ENCODE results near the gene KCTD15. TPM values are rescaled to one million over a fixed set of nuclear protein-coding genes. Genes with fewer than 3 reads are reported as not detected.

The KCTD15 gene
- total and polyA plus RNA-seq, 2 of the 4 experiments (the other 2 are of a cell fraction) = 16.3 to 19.6 TPM

DNA sequence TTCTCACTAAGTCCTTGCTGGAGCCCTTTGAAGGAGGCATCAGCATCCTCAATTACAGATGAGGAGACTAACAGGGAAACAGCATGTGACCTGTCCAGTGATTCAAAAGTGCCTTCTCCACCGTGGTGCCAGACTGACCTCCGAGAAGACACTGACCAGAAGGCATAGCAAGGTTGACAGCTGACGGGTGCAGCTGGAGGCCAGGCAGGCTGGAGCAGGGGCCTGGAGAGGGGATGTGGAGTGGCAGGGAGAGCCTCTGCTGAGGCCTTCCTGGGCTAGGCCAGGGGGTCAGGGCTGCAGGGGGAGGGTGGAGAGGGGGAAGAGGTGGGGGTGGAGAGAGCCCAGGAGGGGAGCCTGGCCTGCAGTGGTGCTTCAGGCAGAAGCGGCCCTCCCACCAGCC, 66.3 kb downstream of the KCTD15 start:
- Histone ChIP-seq H2BK5ac (ENCODE audit: low read depth, low read length, poor library complexity, severe bottlenecking) (no peak overlapping the region), H2BK15ac (ENCODE audit: low read depth, low read length) (no peak overlapping the region), H4K20me1 (ENCODE audit: insufficient read depth, low read length) (no peaks in the 10 kb centered on the region), H3K4me2 (ENCODE audit: low read depth, low read length) (no peak overlapping the region), H3K27ac (ENCODE audit: insufficient read depth, low read length) (no peak overlapping the region), H3K36me3 (ENCODE audit: control insufficient read depth, insufficient read depth, low read length) (no peaks in the 10 kb centered on the region), H3K9ac (ENCODE audit: low read depth, low read length) (no peak overlapping the region), H3K4me1 (ENCODE audit: control insufficient read depth, insufficient read depth, low read length) (no peaks in the 10 kb centered on the region), H3K9me3 (ENCODE audit: control insufficient read depth, insufficient read depth, low read length) (no peaks in the 10 kb centered on the region), H2AK9ac (replicated peaks; ENCODE audit: low read depth, low read length, poor library complexity) (no peak overlapping the region), H3K14ac (replicated peaks; ENCODE audit: low read depth, low read length) (no peak overlapping the region), H3K23ac (ENCODE audit: low read depth, low read length) (no peak overlapping the region), H2BK120ac (ENCODE audit: low read depth, low read length) (no peak overlapping the region), H4K5ac (ENCODE audit: low read depth, low read length) (no peak overlapping the region), H3K4ac (ENCODE audit: low read depth, low read length) (no peak overlapping the region), H2BK20ac (ENCODE audit: low read depth, low read length) (no peak overlapping the region), H3K27me3 (ENCODE audit: control insufficient read depth, insufficient read depth, low read length) (peaks cover 5% of the 10 kb centered on the region; the same call in 1 of the 2 replicates), H3K56ac (ENCODE audit: extremely low read depth, insufficient read depth, low read length) (no peak overlapping the region), H3K4me3 (ENCODE audit: insufficient read depth, low read depth, low read length) (no peak overlapping the region), H2AFZ (replicated peaks; ENCODE audit: low read length, poor library complexity) (no peak overlapping the region), H3K79me1 (ENCODE audit: low read depth in 1 of 2, low read length in 2 of 2) (no peaks in the 10 kb centered on the region), H4K8ac (ENCODE audit: low read depth in 2 of 2, low read length in 2 of 2) (no peak overlapping the region), H4K91ac (ENCODE audit: insufficient read depth, low read depth, low read length) (no peak overlapping the region), H3K18ac (ENCODE audit: low read depth, low read length) (no peak overlapping the region), H2AK5ac (ENCODE audit: low read depth, low read length) (no peak overlapping the region), H3K9me1 (ENCODE audit: insufficient read depth, low read length) (no peaks in the 10 kb centered on the region)
- dilution Hi-C loops (cut with HindIII; ENCODE audit: low sequenced_read_pairs, unreplicated experiment) (no loop called here), intact Hi-C loops (cut with micrococcal nuclease) (no loop called here), in situ Hi-C loops (cut with MboI; ENCODE audit: low sequenced_read_pairs) (no loop called here)
- TF ChIP-seq, protein P1, sequence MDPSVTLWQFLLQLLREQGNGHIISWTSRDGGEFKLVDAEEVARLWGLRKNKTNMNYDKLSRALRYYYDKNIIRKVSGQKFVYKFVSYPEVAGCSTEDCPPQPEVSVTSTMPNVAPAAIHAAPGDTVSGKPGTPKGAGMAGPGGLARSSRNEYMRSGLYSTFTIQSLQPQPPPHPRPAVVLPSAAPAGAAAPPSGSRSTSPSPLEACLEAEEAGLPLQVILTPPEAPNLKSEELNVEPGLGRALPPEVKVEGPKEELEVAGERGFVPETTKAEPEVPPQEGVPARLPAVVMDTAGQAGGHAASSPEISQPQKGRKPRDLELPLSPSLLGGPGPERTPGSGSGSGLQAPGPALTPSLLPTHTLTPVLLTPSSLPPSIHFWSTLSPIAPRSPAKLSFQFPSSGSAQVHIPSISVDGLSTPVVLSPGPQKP (IDR thresholded peaks at IDR 0.05; ENCODE audit: borderline replicate concordance, low read depth, low read length) = no peak
- TF ChIP-seq MAZ (IDR thresholded peaks at IDR 0.05; ENCODE audit: borderline replicate concordance, low read depth, low read length) (no peak), RAD21 (IDR thresholded peaks at IDR 0.05; ENCODE audit: low read length) (no peak), FOS (IDR thresholded peaks at IDR 0.05; ENCODE audit: low read depth, low read length) (no peak), CEBPB (IDR thresholded peaks at IDR 0.05; ENCODE audit: low read depth, low read length) (no peak), BHLHE40 (IDR thresholded peaks at IDR 0.05; ENCODE audit: low read depth, low read length) (no peak), CHD1 (IDR thresholded peaks at IDR 0.05; ENCODE audit: low read depth, low read length) (no peak), RFX5 (IDR thresholded peaks at IDR 0.05; ENCODE audit: low read depth, low read length) (no peak), POLR2A (IDR thresholded peaks at IDR 0.05; ENCODE audit: low read depth, low read length) (no peak), SMC3 (IDR thresholded peaks at IDR 0.05; ENCODE audit: low read depth, low read length) (no peak), MAFK (IDR thresholded peaks at IDR 0.05; ENCODE audit: low read depth, low read length) (no peak), RCOR1 (IDR thresholded peaks at IDR 0.05; ENCODE audit: insufficient replicate concordance, low read length) (no peak)
- TF ChIP-seq, protein P2, sequence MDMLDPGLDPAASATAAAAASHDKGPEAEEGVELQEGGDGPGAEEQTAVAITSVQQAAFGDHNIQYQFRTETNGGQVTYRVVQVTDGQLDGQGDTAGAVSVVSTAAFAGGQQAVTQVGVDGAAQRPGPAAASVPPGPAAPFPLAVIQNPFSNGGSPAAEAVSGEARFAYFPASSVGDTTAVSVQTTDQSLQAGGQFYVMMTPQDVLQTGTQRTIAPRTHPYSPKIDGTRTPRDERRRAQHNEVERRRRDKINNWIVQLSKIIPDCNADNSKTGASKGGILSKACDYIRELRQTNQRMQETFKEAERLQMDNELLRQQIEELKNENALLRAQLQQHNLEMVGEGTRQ (IDR thresholded peaks at IDR 0.05; ENCODE audit: low read depth, low read length) = no peak
- TF ChIP-seq, protein P3, sequence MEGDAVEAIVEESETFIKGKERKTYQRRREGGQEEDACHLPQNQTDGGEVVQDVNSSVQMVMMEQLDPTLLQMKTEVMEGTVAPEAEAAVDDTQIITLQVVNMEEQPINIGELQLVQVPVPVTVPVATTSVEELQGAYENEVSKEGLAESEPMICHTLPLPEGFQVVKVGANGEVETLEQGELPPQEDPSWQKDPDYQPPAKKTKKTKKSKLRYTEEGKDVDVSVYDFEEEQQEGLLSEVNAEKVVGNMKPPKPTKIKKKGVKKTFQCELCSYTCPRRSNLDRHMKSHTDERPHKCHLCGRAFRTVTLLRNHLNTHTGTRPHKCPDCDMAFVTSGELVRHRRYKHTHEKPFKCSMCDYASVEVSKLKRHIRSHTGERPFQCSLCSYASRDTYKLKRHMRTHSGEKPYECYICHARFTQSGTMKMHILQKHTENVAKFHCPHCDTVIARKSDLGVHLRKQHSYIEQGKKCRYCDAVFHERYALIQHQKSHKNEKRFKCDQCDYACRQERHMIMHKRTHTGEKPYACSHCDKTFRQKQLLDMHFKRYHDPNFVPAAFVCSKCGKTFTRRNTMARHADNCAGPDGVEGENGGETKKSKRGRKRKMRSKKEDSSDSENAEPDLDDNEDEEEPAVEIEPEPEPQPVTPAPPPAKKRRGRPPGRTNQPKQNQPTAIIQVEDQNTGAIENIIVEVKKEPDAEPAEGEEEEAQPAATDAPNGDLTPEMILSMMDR (conservative IDR thresholded peaks at IDR 0.05; ENCODE audit: low read depth, low read length) = no peak
- no TSS peak for BruUV-seq (replicated peaks)
- ChIA-PET POLR2A (ENCODE audit: unreplicated experiment) (no interaction called here), CTCF (no interaction called here)
- no peak for ATAC-seq (ENCODE audit: low read depth)
- no peak for DNase-seq
- WGBS, 2 experiments (ENCODE audit: extremely low coverage in 2 of 2, insufficient read length in 1 of 2) = no CpG with 5 or more reads among the region's 4 CpGs

All from IMR-90 (cell line).